MM.1S (cell line): ENCODE results near the gene ZNF366.

Experiments
- CTCF ChIP-seq: fragments of 300-600 bp; sonication (generic); IDR thresholded peaks from 2 replicates; pipeline ENCODE4 v1.5.1; 2016; ENCODE audit warnings: antibody characterized with exemption, low read length, mixed read lengths
- EZH2 ChIP-seq: fragments of 300-600 bp; sonication (generic); optimal IDR thresholded peaks from 2 replicates; pipeline ENCODE3; 2017; ENCODE audit warnings: low read depth, mild to moderate bottlenecking, antibody characterized with exemption, low read length, mixed read lengths
- EZH2phosphoT487 ChIP-seq: fragments of 300-600 bp; sonication (generic); IDR thresholded peaks from 2 replicates; pipeline ENCODE4 v1.6.1; 2018; ENCODE audit warnings: antibody characterized with exemption, low read length

GRCh38 chr5:72438141-72438540 lies 69.1 kb downstream of the ZNF366 start:
- TF ChIP-seq CTCF = no peak
- TF ChIP-seq EZH2 = no peak
- TF ChIP-seq EZH2phosphoT487 = no peak
